BLaER1 treated with 17β-estradiol and CSF1 and Interleukin-3, amounts not matched to agents 10 nM and 100 nM (cell line): ENCODE measurements around the gene CCDC110.
A peak's percentile ranks its signal among the peaks of the same experiment; 100 is the strongest.

Experiments
- H3K27ac ChIP-seq, 11 experiments: shearing (Covaris generic); formaldehyde crosslinking; 2 replicates each; pipeline ENCODE4 v1.8.1; 2022
- H3K27me3 ChIP-seq, 11 experiments: shearing (Covaris generic); formaldehyde crosslinking; 2 replicates each; pipeline ENCODE4 v1.8.1; 2022
- H3K36me3 ChIP-seq, 11 experiments: shearing (Covaris generic); formaldehyde crosslinking; 2 replicates each; pipeline ENCODE4 v1.8.1; 2022
- H3K4me1 ChIP-seq, 10 experiments: shearing (Covaris generic); formaldehyde crosslinking; 2 replicates each; pipeline ENCODE4 v1.8.1; 2022
- H3K4me2 ChIP-seq, 11 experiments: shearing (Covaris generic); formaldehyde crosslinking; 2 replicates each; pipeline ENCODE4 v1.8.1; 2022
- H3K4me3 ChIP-seq, 10 experiments: shearing (Covaris generic); formaldehyde crosslinking; 2 replicates each; pipeline ENCODE4 v1.8.1; 2022
- H3K9ac ChIP-seq, 11 experiments: shearing (Covaris generic); formaldehyde crosslinking; 2 replicates each; pipeline ENCODE4 v1.8.1; 2022
- H3K9me3 ChIP-seq, 11 experiments: shearing (Covaris generic); formaldehyde crosslinking; replicated peaks in 1 of 11; 2 replicates each; pipeline ENCODE4 v1.8.1; 2022
- H4K20me1 ChIP-seq, 11 experiments: shearing (Covaris generic); formaldehyde crosslinking; 2 replicates each; pipeline ENCODE4 v1.8.1; 2022
- Cebpa-rat ChIP-seq, 11 experiments: shearing (Covaris generic); IDR thresholded peaks; 2 replicates each; pipeline ENCODE4 v1.8.1; 2022

The CCDC110 gene

DNA sequence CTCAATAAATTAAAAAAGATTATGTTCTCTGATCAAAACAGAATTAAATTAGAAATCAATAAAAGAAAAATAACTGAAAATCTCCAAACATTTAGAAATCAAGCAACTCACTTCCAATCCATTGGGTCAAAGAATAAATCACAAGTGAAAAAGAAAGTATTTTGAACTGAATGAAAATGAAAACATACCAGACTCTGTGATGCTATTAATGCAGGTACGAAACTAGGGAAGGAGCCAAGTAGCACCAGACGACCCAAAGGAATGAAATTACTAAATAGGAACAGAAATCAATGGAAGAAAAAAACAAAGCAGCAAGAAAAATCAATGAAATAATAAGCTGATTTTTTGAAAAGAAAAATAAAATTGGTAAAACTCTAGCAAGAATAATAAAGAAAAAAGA lies 15.4 kb downstream of the CCDC110 start:
- Histone ChIP-seq H3K4me1 (no peaks in the 10 kb centered on the region), H3K27ac (no peak overlapping the region), H3K9ac (no peak overlapping the region), H3K9me3 (no peaks in the 10 kb centered on the region), H3K4me2 (no peak overlapping the region), H3K36me3 (no peaks in the 10 kb centered on the region), H3K27me3 (no peaks in the 10 kb centered on the region), H4K20me1 (no peaks in the 10 kb centered on the region), H3K4me3 (no peak overlapping the region)
- no peak for TF ChIP-seq Cebpa-rat (IDR thresholded peaks at IDR 0.05)

DNA sequence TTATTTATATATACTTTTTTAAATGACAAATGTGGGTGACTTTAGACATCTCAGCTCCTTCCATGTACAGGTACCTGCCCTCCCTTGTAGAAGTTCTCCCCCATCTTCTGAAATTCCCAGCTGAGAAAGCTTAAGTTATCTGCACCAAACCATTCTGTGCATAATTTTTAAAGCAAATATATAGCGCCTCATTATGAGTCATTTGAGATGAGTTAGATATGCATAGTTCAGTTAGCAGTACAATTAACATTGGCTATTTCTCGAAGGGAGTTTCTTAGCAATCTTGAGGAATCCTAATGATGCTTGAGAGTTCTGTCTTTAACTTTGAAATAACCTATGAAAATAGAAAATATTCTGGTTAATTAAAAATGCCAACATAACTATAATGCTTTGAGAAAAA lies 26.3 kb downstream of the CCDC110 start:
- Histone ChIP-seq H3K27me3 (no peaks in the 10 kb centered on the region), H3K9ac (no peak overlapping the region), H3K36me3 (no peaks in the 10 kb centered on the region; a peak in 1 of 22 replicates), H3K4me3 (no peak overlapping the region), H3K4me1 (no peaks in the 10 kb centered on the region), H3K27ac (no peak overlapping the region), H4K20me1 (no peaks in the 10 kb centered on the region), H3K4me2 (no peak overlapping the region), H3K9me3 (no peaks in the 10 kb centered on the region)
- no peak for TF ChIP-seq Cebpa-rat (IDR thresholded peaks at IDR 0.05)

DNA sequence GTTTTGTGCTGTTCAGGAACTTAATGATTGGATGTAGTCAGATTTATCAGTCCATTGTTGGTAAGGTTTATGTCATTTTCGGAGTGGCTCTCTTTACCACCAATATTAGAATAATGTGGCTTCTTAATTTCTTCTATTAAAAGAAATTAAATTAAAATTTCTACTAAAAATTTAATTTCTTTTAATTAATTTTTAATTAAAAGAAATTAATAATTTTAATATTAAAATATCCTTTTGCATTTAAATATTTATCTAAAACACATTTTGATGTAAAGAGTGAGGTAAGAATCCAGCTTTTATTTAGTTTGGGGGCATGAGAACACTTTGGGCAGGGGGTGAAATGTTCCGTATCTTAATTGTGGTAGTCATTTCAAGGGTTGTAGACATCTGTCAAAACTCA lies 30.1 kb downstream of the CCDC110 start:
- no peak overlapping the region for H3K9ac ChIP-seq
- TF ChIP-seq Cebpa-rat (IDR thresholded peaks at IDR 0.05) = no peak
- H3K4me1 ChIP-seq = no peaks in the 10 kb centered on the region
- no peaks in the 10 kb centered on the region for H3K27me3 ChIP-seq
- no peak overlapping the region for H3K4me3 ChIP-seq
- H3K36me3 ChIP-seq = no peaks in the 10 kb centered on the region; a peak in 1 of 22 replicates
- H3K27ac ChIP-seq = no peak overlapping the region
- H3K4me2 ChIP-seq = no peak overlapping the region
- H3K9me3 ChIP-seq = no peaks in the 10 kb centered on the region
- H4K20me1 ChIP-seq = no peaks in the 10 kb centered on the region

DNA sequence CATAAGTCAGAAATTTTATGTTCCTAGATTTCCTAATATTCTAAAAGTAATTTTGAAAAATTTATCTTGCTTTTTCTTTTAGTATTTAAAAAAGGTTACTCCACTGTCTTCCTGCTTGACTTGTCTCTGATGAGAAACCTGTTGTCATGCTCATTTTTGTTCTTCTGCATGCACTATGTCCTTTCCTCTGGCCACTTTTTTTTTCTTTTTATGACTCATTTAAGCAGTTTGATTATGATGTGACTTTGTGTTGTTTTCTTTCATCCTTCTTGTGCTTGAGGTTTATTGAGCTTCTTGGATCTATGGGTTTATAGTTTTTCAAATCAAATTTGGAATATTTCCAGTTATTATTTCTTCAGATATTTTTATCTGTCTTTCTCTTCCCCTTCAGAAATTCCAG lies 33.7 kb downstream of the CCDC110 start:
- Histone ChIP-seq H3K4me3 (no peak overlapping the region), H3K4me1 (no peaks in the 10 kb centered on the region), H3K9ac (no peak overlapping the region), H3K4me2 (no peak overlapping the region), H3K27me3 (no peaks in the 10 kb centered on the region), H4K20me1 (no peaks in the 10 kb centered on the region), H3K9me3 (no peaks in the 10 kb centered on the region), H3K27ac (no peak overlapping the region), H3K36me3 (no peaks in the 10 kb centered on the region)
- no peak for TF ChIP-seq Cebpa-rat (IDR thresholded peaks at IDR 0.05)

DNA sequence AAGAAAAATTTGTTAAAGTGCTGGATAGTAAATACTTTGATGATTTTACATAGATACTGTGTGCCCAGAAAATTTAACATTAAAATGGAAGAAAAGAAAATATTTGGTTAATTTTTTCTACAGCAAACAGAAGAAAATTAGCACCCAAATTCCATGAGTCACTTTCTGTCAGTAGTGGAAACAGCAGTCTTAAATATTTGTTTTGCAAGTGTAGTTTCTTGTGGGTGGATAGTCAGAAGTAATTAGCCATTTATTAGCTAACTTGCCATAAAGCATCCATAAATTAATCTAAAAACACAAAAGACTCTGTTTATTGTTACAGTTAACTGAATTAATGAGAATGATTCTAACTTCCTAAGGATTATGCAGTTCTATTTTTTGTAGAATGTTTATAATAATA lies 36.1 kb downstream of the CCDC110 start:
- H3K36me3 ChIP-seq = no peaks in the 10 kb centered on the region
- no peak for TF ChIP-seq Cebpa-rat (IDR thresholded peaks at IDR 0.05)
- no peak overlapping the region for H3K4me2 ChIP-seq
- no peak overlapping the region for H3K9ac ChIP-seq
- H3K27me3 ChIP-seq = no peaks in the 10 kb centered on the region
- no peaks in the 10 kb centered on the region for H4K20me1 ChIP-seq
- no peaks in the 10 kb centered on the region for H3K4me1 ChIP-seq
- no peak overlapping the region for H3K27ac ChIP-seq
- H3K9me3 ChIP-seq = no peaks in the 10 kb centered on the region
- no peak overlapping the region for H3K4me3 ChIP-seq

DNA sequence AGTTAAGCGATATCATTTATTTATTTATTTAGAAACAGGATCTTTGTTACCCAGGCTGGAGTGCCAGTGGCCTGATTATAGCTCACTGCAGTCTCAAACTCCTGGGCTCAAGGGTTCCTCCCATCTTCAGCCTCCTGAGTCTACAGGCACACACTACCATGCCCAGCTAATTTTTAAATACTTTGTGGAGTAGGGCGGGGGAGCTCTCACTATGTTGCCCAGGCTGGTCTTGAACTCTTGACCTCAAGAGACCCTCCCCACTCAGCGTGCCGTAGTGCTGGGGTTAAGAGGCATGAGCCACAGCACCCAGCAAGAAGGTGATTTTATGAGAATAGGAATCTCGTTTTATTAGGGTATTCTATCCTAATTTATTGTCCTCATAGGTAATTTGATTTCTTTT lies 41.9 kb downstream of the CCDC110 start:
- Histone ChIP-seq H3K9me3 (no peaks in the 10 kb centered on the region), H3K4me2 (no peak overlapping the region), H4K20me1 (no peaks in the 10 kb centered on the region), H3K4me3 (no peak overlapping the region), H3K9ac (no peak overlapping the region), H3K27ac (no peak overlapping the region), H3K27me3 (no peaks in the 10 kb centered on the region), H3K36me3 (no peaks in the 10 kb centered on the region), H3K4me1 (peaks cover 5 to 13% (median 8%) of the 10 kb centered on the region in 10 experiments; a peak in 19 of 20 replicates)
- TF ChIP-seq Cebpa-rat (IDR thresholded peaks at IDR 0.05) = no peak

DNA sequence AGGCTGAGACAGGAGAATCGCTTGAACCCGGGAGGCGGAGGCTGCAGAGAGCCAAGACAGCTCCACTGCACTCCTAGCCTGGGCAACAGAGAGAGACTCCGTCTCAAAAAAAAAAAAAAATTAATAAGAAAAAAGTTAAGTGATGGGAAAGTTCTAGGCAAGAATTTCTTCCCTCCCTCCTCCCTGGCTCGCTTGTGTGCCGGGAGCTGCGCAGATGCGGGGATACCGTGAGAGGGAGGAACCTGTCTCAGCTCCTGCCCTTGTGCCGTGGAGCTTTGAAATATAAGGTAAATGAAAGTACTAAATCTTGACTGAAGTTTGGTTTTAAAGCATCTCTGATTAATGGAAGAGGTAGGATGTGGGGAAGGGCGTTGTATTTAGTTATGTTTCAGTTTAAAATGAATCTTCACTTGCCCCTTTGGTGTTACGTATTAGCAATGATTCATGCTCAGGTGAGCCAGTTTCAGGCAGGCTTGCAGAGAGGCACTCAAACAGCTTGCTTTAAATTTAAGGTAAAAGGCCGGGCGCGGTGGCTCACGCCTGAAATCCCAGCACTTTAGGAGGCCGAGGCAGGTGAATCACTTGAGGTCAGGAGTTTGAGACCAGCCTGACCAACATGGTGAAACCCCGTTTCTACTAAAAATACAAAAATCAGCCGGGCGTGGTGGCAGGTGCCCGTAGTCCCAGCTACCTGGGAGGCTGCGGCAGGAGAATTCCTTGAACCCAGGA lies 44.4 kb downstream of the CCDC110 start:
- no peaks in the 10 kb centered on the region for H4K20me1 ChIP-seq
- no peak overlapping the region for H3K27ac ChIP-seq
- peak overlapping the region in 3 of 11 experiments; percentile 86 to 87 (median 86); a peak in 4 of 22 replicates for H3K4me2 ChIP-seq
- peaks cover 7 to 23% (median 15%) of the 10 kb centered on the region in 10 experiments for H3K4me1 ChIP-seq
- no peaks in the 10 kb centered on the region for H3K27me3 ChIP-seq
- no peak overlapping the region for H3K4me3 ChIP-seq
- no peaks in the 10 kb centered on the region for H3K9me3 ChIP-seq
- H3K9ac ChIP-seq = no peak overlapping the region
- no peak for TF ChIP-seq Cebpa-rat (IDR thresholded peaks at IDR 0.05)
- peaks cover 0 to 10% (median 1%) of the 10 kb centered on the region in 11 experiments; a peak in 11 of 22 replicates for H3K36me3 ChIP-seq

DNA sequence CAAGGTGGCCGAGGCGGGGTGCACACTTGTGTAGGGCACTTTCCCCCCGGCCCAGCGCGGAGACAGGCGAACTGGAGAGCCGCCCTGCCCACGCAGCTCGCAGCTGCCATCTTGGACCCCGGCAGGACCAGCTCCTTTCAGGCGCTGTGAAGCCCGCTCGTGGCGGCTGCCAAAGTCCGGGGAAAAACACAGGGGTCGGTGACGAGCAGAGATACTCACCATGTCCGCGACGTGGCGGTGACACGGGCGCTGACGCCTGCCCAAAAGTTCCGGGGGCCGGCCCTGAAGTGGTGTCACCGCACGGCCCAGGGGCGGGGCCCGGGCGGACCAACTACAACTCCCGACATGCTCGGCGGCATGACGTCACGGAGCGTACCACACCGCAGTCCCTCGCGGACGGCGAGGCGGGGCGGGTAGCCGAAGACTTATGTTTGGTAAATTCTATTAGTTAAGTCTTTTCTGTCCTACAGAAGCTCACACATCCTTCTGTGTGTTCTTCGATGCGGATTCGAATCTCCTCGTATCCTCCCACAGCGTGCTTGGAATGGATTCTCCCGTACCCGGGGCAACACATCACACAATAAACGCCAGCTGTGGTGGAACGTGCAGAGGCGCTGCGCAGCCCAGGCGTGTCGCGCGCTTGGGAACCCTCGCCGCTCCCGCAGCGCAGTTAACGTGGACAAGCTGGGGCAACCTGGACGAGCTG lies 45.7 kb downstream of the CCDC110 start, which contains the start of gene UFSP2:
TSS of gene UFSP2 (minus strand) at position 318 of the 706 bp plus-strand sequence. CDS start at position 222, 96 bp downstream.
- Histone ChIP-seq H3K9ac (peak within 1 kb of the TSS; percentile 90 to 99 (median 97)), H3K27ac (peak within 1 kb of the TSS; percentile 92 to 100 (median 99)), H3K4me3 (peak within 1 kb of the TSS; percentile 63 to 81 (median 76)), H3K4me2 (peak within 1 kb of the TSS; percentile 80 to 96 (median 88)), H3K27me3 (no peaks in the 10 kb centered on the region), H3K4me1 (peaks cover 7 to 23% (median 15%) of the 10 kb centered on the region in 10 experiments), H3K9me3 (no peaks in the 10 kb centered on the region), H4K20me1 (no peaks in the 10 kb centered on the region), H3K36me3 (peaks cover 4 to 23% (median 14%) of the 10 kb centered on the region in 11 experiments; a peak in 16 of 22 replicates)
- TF ChIP-seq Cebpa-rat (IDR thresholded peaks at IDR 0.05) = no peak

DNA sequence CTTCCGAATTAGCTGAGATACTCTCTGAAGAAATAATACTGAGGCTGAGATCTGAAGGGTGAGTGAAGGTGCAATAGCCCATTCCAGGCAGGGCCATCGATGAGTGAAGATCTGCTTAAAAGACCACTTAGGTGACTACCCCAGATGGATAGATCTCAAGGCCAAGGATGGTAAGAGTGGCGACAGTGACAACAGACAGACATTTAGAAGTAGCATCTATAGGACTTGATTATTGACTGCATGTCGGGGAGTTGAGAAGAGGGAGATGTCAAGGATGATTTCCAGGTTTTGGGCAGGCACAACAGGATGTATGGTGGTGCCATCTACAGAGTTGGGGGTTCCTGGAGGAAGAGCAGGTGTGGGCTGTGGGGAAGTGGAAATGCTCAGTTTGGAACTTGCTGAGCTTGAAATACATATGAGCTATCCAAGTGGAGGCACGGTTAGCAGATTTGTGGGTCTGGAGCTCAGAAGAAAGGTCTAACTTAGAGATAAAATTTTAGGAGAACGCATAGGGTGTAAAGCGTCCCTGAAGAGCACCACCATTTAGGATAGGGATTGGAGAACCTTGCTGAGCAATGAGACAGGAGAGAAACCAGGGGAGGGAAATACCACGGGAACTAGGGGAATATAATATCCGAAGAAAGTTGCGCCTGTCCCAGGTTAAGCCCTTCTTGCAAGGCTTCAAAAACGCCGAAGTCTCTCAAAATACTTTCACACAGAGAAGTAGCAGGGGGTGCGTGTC lies 46.5 kb downstream of the CCDC110 start:
- Histone ChIP-seq H4K20me1 (no peaks in the 10 kb centered on the region), H3K9me3 (no peaks in the 10 kb centered on the region), H3K27ac (peak overlapping the region; percentile 92 to 100 (median 99)), H3K27me3 (no peaks in the 10 kb centered on the region), H3K4me1 (peaks cover 7 to 23% (median 15%) of the 10 kb centered on the region in 10 experiments), H3K36me3 (peaks cover 4 to 24% (median 18%) of the 10 kb centered on the region in 11 experiments; a peak in 16 of 22 replicates), H3K9ac (peak overlapping the region; percentile 90 to 99 (median 97)), H3K4me3 (peak overlapping the region; percentile 63 to 81 (median 76)), H3K4me2 (peak overlapping the region; percentile 80 to 96 (median 87))
- no peak for TF ChIP-seq Cebpa-rat (IDR thresholded peaks at IDR 0.05)
